ENCODE data around the gene GIPC3.
A peak's percentile ranks its signal among the peaks of the same experiment; 100 is the strongest.

GIPC3 gene, protein sequence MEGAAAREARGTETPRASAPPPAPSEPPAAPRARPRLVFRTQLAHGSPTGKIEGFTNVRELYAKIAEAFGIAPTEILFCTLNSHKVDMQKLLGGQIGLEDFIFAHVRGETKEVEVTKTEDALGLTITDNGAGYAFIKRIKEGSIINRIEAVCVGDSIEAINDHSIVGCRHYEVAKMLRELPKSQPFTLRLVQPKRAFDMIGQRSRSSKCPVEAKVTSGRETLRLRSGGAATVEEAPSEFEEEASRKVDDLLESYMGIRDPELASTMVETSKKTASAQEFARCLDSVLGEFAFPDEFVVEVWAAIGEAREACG

DNA sequence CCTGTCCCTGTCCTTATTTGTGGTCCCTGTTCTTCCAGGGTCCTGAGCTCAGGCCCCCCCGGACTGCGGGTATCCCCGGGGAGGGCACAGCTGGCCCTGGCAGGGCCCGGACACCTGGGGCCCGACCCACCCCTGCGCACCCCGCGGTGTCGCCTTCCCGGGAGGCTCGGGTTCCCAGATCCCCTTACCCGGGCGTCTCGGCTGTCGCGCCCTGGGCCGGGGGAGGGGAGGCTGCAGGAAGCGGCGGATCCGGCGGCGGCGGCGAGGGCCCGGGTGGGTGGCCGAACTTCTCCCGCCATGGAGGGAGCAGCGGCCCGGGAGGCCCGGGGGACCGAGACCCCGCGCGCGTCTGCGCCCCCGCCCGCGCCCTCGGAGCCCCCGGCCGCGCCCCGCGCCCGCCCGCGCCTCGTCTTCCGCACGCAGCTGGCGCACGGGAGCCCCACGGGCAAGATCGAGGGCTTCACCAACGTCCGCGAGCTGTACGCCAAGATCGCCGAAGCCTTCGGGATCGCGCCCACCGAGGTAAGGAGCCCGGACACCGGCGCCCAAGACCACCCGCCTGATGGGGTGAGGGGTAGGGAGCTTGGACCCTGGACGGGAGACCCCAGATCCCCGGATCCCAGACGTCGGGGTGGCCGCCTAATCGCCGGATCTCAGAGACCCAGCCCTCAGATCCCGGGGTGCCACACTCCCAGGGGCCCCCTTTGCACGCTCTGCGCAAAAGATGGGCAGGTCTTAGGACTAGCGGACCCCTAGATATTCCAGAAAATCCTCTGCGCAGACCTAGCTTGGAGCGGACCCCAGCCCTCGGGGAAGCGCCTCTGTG is at the start of gene GIPC3:
TSS of gene GIPC3 (plus strand) at position 178 of the 826 bp plus-strand sequence. CDS start at position 298, 120 bp downstream.
- DNase-seq (ENCODE audit: low read depth in 2 of 3, low spot score in 2 of 3) = no peak

DNA sequence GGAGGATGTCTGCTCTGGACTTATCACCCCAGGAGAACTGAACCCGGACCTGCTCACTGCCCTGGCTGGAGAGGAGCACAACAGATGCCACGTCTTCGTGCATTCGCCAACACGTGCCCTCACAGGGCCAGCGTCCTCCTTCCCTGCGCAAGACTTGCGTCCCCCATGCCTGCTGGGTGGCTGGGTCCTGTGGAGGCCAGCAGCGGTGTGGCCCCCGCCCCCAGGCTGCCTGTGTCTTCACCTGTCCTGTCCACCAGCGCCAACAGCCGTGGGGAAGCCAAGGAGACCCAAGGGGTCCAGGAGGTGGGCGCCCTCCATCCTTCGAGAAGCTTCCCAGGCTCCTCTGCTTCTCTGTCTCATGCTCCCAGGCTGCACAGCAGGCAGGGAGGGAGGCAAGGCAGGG is 49.7 kb upstream of the GIPC3 start:
- no peak for DNase-seq (ENCODE audit: low read depth in 2 of 3, low spot score in 2 of 3)

DNA sequence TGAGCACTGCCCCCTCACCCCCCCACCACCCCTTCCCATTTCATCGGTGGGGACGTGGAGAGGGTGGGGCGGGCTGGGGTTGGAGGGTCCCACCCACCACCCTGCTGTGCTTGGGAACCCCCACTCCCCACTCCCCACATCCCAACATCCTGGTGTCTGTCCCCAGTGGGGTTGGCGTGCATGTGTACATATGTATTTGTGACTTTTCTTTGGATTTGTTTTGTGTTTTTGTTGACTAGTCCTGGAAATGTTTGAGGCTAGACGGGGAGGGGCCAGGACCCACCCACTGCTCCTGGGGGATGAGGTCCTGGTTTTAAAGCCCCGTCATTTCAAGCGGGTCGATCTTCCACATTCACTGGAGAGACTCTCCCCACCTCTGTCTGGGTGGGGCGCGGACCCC is 49.3 kb upstream of the GIPC3 start:
- DNase-seq (ENCODE audit: low read depth in 2 of 3, low spot score in 2 of 3) = no peak

DNA sequence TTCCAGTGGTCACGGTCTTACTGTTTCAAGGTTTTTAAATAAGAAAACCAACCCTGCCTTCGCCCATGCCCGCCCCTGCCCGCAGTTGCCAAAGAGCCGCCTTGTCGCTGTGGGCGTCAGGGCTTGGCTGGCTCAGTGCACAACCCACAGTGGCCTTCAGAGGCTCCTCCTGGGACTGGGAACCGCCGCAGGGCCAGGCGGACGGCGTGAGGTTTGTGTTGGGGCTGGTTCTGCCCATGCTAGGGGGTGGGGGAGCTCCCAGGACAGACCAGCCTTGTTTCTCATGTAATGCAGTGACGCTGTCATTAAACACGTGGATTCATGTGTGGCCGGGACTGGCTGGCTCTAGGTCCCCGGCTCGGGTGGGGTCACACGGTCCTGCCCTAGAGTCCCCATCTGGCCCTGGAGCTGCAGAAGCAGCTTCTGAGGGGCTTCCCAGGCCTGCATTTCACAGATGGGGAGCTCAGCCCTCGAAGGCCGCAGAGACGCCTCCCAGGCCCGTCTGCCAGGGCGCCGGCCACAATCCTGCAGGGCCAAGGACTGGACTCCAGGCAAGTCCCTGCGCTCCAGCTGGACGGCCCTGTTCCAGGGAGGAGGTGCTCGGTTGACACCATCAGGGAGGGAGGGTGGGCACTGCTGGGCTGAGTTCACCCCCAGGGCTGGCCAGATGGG is 48.7 kb upstream of the GIPC3 start:
- DNase-seq (ENCODE audit: low read depth in 2 of 3, low spot score in 2 of 3) = no peak

- no peak for DNase-seq (ENCODE audit: low read depth in 2 of 3, low spot score in 2 of 3)
Observed at GRCh38 chr19:3537101-3537437, 48.2 kb upstream of the GIPC3 start.

DNA sequence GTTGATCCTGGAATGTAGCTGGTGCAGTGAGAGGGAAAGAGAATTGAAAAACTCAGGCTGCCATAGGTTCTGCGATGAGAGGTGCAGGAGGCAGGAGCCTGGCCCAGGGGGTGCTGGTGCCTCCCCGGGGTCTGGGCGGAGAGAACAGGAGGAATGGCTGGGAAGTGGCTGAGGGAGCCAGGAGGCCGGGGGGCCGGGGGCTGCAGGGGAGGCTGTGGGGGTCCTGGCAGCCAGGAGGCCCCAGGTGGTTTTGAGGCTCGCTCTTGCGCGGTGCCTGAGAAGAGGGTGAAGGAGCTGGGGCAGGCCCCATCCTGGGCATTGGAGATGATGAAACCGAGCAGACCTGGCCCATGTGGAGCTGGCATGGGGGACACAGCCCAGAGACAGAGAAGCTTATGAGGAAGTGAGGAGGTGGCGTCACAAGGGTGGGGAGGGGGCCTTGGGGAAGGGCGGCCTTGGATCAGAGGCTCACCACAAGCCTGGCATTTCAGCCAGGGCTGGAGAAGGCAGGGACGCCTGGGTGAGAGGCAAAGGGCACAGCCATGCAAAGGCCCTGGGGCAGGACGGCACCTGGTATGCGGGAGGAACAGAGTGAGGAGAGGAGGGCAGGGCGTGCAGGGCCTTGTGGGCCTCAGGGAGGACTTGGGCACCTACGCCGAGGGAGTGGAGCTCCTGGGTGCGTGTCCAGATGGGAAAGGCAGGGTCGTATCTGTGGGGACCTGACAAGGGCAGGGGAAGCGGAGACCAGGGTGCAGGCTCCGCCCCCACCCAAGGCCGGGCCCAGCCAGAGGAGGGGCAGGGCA is 47.6 kb upstream of the GIPC3 start:
- no peak for DNase-seq (ENCODE audit: low read depth in 2 of 3, low spot score in 2 of 3)

DNA sequence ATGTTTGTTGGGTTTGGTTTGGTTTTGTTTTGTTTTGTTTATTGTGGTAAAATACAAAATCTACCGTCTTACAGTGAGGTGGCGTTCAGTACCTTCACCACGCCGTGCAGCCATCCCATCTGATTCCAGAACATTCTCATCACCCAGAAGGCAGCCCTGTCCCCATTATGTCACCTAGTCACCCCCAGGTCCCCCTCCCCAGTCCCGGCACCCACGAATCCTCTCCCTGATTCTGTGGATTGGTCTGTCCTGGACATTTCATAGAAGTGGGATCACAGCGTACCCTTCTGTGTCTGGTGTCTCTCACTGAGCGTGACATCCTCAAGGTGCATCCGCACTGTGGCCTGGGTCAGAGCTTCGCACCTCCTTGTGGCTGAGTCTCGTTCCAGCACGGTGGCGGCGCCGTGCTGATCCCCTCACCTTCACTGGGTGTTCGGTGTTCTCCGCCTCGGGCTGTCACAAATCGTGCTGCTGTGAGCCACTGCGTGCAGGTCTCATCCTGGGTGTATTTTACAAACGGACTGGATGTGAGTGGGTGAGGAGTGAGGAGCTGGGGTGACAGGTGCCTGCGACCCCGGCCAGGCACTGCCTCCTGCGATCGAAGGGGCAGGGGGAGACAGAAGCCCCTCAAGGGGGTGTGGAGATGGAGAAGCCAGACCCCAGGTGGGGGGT is 46.9 kb upstream of the GIPC3 start:
- no peak for DNase-seq (ENCODE audit: low read depth in 2 of 3, low spot score in 2 of 3)

- no peak for DNase-seq (ENCODE audit: low read depth in 2 of 3, low spot score in 2 of 3)
Observed at GRCh38 chr19:3538965-3539755, 46.1 kb upstream of the GIPC3 start, which contains the start of gene TEKTIP1. TEKTIP1 (plus strand) TSS chr19:3539174; CDS start chr19:3539178, 4 bp downstream.

DNA sequence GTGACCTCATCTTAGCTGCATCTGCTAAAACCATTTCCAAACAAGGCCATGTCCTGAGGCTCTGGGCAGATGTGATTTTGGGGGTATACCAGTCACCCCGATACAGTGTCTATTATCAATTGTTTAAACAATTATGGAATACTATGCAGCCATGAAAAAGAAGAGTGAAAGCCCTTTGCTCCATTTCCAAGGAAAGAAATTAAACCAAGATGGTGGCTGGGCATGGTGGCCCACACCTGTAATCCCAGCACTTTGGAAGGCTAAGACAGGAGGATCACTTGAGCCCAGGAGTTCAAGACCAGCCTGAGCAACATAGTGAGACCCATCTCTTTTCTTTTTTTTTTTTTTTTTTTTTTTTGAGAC is 45.5 kb upstream of the GIPC3 start:
- no peak for DNase-seq (ENCODE audit: low read depth in 2 of 3, low spot score in 2 of 3)

GRCh38 chr19:3543150-3544057 is 41.9 kb upstream of the GIPC3 start:
- DNase-seq (ENCODE audit: low read depth in 2 of 3, low spot score in 2 of 3) = no peak

DNA sequence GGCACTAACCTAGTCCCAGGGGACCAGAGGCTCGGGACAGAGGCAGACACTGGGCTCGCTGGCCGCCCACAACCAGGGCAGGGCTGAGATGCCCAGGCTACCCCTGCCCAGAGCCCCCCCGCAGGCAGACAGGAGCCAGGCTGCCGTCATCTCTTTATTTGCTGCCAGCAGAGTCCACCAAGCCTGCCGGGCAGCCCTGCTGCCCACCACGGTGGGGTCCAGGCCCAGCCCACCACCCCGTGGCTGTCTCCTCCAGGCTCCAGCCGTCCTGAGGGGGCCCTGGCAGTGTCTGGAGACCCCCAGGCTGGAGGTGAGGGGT is 41.3 kb upstream of the GIPC3 start:
- DNase-seq (ENCODE audit: low read depth in 2 of 3, low spot score in 2 of 3) = no peak

GRCh38 chr19:3544742-3545668 is 40.3 kb upstream of the GIPC3 start:
- DNase-seq (ENCODE audit: low read depth in 2 of 3, low spot score in 2 of 3) = peak; percentile 52 to 96 (median 90)

GRCh38 chr19:3545669-3546034 is 39.6 kb upstream of the GIPC3 start:
- no peak for DNase-seq (ENCODE audit: low read depth in 2 of 3, low spot score in 2 of 3)

- no peak for DNase-seq (ENCODE audit: low read depth in 2 of 3, low spot score in 2 of 3)
Observed at GRCh38 chr19:3546119-3546518, 39.2 kb upstream of the GIPC3 start.

- DNase-seq (ENCODE audit: low read depth in 2 of 3, low spot score in 2 of 3) = no peak
Observed at GRCh38 chr19:3547301-3547731, 38.0 kb upstream of the GIPC3 start.

- DNase-seq (ENCODE audit: low read depth in 2 of 3, low spot score in 2 of 3) = no peak
Observed at GRCh38 chr19:3547767-3548282, 37.5 kb upstream of the GIPC3 start.

DNA sequence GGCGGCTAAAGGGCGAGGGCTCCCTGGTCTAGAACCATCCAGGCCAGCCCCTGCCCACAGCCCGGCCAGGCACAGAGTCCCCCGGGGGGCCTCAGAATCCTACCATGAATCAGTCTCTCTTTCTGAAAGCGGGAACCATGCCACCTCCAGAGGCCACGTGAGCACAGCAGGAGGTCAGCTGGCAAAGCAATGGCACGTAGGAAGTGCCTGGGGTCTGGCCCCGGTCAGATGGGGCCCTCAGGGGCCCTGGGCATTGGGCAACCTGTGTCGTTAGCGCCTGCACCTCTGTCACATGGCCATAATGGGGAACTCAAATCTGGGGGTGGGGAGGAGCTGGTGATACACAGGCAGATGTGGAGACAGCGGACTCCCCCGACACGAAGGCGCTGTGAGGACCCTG is 36.7 kb upstream of the GIPC3 start:
- DNase-seq (ENCODE audit: low read depth in 2 of 3, low spot score in 2 of 3) = no peak

DNA sequence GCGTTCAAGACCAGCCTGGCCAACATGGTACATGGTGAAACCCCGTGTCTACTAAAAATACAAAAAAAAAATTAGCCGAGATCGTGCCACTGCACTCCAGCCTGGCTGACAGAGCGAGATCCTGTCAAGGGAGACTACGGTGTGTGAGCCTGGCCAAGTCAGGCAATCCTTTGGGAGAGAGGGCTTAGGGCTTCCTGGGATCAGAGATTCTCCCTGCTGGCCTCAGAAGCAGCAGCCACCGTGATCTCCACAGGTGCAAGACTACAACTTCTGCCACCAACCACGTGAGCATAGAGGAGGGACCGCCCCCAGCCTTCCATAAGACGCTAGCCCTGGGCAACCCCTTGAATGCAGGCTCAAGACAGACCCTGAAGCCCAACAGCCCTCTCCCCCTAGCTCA is 35.5 kb upstream of the GIPC3 start:
- DNase-seq (ENCODE audit: low read depth in 2 of 3, low spot score in 2 of 3) = no peak
